ENCODE measurements around the gene TMEM91. TPM values are rescaled to one million over a fixed set of nuclear protein-coding genes. Genes with fewer than 3 reads are reported as not detected.

The TMEM91 gene
- total and polyA plus RNA-seq, 9 of the 15 experiments (the other 6 are each of a cell fraction or from before 2014, with no cell fraction given), result 1.2 to 5.2 (median 2.7) TPM

GRCh38 chr19:41352609-41353465 lies 23.5 kb upstream of the TMEM91 start (continued):
- TF ChIP-seq CHD7 (IDR thresholded peaks at IDR 0.05; ENCODE audit: low read depth, low read length), result no peak
- no peak; a peak in 1 of 6 replicates for TF ChIP-seq ZBTB11 (CRISPR knock-in tag; IDR thresholded peaks at IDR 0.05)
- TF ChIP-seq TRIM24 (IDR thresholded peaks at IDR 0.05), result no peak
- no peak for TF ChIP-seq SAFB2 (IDR thresholded peaks at IDR 0.05; ENCODE audit: borderline replicate concordance, low read depth, low read length, severe bottlenecking)
- no peak for TF ChIP-seq TEAD4 (IDR thresholded peaks at IDR 0.05; ENCODE audit: low read length)
- TF ChIP-seq TEAD4 (CRISPR knock-in tag; IDR thresholded peaks at IDR 0.05; ENCODE audit: borderline replicate concordance), result no peak
- TF ChIP-seq SMARCB1 (IDR thresholded peaks at IDR 0.05; ENCODE audit: insufficient read length, low read depth), result no peak
- TF ChIP-seq ZNF253 (CRISPR knock-in tag; conservative IDR thresholded peaks at IDR 0.05), result no peak
- TF ChIP-seq PTRF (tag; IDR thresholded peaks at IDR 0.05), result no peak
- no peak for TF ChIP-seq PURB (CRISPR knock-in tag; IDR thresholded peaks at IDR 0.05; ENCODE audit: low read depth)
- peak; percentile 66; the same call in 1 of the 2 replicates for TF ChIP-seq SMAD4 (CRISPR knock-in tag; conservative IDR thresholded peaks at IDR 0.05)
- no peak for TF ChIP-seq SRSF9 (IDR thresholded peaks at IDR 0.05; ENCODE audit: borderline replicate concordance, low read depth, low read length)

Measured in K562 (cell line).